Measurements from ENCODE around the gene CHD2. TPM values are rescaled to one million over a fixed set of nuclear protein-coding genes. Genes with fewer than 3 reads are reported as not detected.

CHD2 gene
- total RNA-seq, 1 experiment from 2014 or later: 85.0 TPM

GRCh38 chr15:92889390-92890107, 10.6 kb upstream of the CHD2 start:
- Mint-ChIP-seq H3K27me3 (ENCODE audit: insufficient read depth, unreplicated experiment) (no peaks in the 10 kb centered on the region), H3K9me3 (ENCODE audit: unreplicated experiment) (no peaks in the 10 kb centered on the region), H3K36me3 (ENCODE audit: insufficient read depth, unreplicated experiment) (peaks cover 92% of the 10 kb centered on the region), H3K4me1 (ENCODE audit: low read depth, unreplicated experiment) (no peaks in the 10 kb centered on the region), H3K27ac (ENCODE audit: unreplicated experiment) (no peak overlapping the region), H3K4me3 (ENCODE audit: unreplicated experiment) (no peak overlapping the region)
- no peaks in the 10 kb centered on the region for H3K36me3 ChIP-seq (ENCODE audit: control insufficient read depth, insufficient read depth, low read length)
- intact Hi-C loops (cut with micrococcal nuclease; ENCODE audit: unreplicated experiment): no loop called here
- POLR2A ChIA-PET: interaction anchor here (0.6 kb wide), 1 partner anchor 1935 kb away, joined by 3 read pairs; no protein-coding TSS in a partner anchor
- no peaks in the 10 kb centered on the region for H3K9me3 ChIP-seq
- peaks cover 23% of the 10 kb centered on the region for H3K4me1 ChIP-seq
- TF ChIP-seq CTCF (IDR thresholded peaks at IDR 0.05; ENCODE audit: insufficient read depth in 1 of 2, low read depth in 1 of 2, low read length in 1 of 2, severe bottlenecking in 1 of 2, unreplicated experiment in 1 of 2): no peak
- H3K27me3 ChIP-seq (replicated peaks; ENCODE audit: control insufficient read depth, insufficient read depth, low read length): no peaks in the 10 kb centered on the region
- H3K4me3 ChIP-seq (ENCODE audit: low read depth, low read length): no peak overlapping the region
- CTCF ChIA-PET: interaction anchor here (0.6 to 0.9 kb wide), 2 partner anchors 28 to 70 kb away, joined by 4 to 6 read pairs; no protein-coding TSS in a partner anchor
- DNase-seq: no peak
- BruUV-seq (replicated peaks): no TSS peak

GRCh38 chr15:92891533-92892200, 8.5 kb upstream of the CHD2 start:
- ChIA-PET CTCF (no interaction called here), POLR2A (interaction anchor here (0.5 kb wide), 1 partner anchor 12 kb away, joined by 3 read pairs; no protein-coding TSS in a partner anchor)
- no peaks in the 10 kb centered on the region; the same call in 1 of the 2 replicates for H3K36me3 ChIP-seq (ENCODE audit: control insufficient read depth, insufficient read depth, low read length)
- peaks cover 13% of the 10 kb centered on the region for H3K4me1 ChIP-seq
- Mint-ChIP-seq H3K4me1 (ENCODE audit: low read depth, unreplicated experiment) (peaks cover 7% of the 10 kb centered on the region), H3K27ac (ENCODE audit: unreplicated experiment) (no peak overlapping the region), H3K4me3 (ENCODE audit: unreplicated experiment) (no peak overlapping the region), H3K36me3 (ENCODE audit: insufficient read depth, unreplicated experiment) (peaks cover 89% of the 10 kb centered on the region), H3K27me3 (ENCODE audit: insufficient read depth, unreplicated experiment) (no peaks in the 10 kb centered on the region), H3K9me3 (ENCODE audit: unreplicated experiment) (no peaks in the 10 kb centered on the region)
- H3K9me3 ChIP-seq: no peaks in the 10 kb centered on the region
- H3K4me3 ChIP-seq (ENCODE audit: low read depth, low read length): no peak overlapping the region
- no peak for TF ChIP-seq CTCF (IDR thresholded peaks at IDR 0.05; ENCODE audit: insufficient read depth in 1 of 2, low read depth in 1 of 2, low read length in 1 of 2, severe bottlenecking in 1 of 2, unreplicated experiment in 1 of 2)
- intact Hi-C loops (cut with micrococcal nuclease; ENCODE audit: unreplicated experiment): no loop called here
- no TSS peak for BruUV-seq (replicated peaks)
- DNase-seq: no peak
- H3K27me3 ChIP-seq (replicated peaks; ENCODE audit: control insufficient read depth, insufficient read depth, low read length): no peaks in the 10 kb centered on the region

- no peaks in the 10 kb centered on the region for H3K9me3 Mint-ChIP-seq (ENCODE audit: unreplicated experiment)
- intact Hi-C loops (cut with micrococcal nuclease; ENCODE audit: unreplicated experiment): no loop called here
- H3K9me3 ChIP-seq: no peaks in the 10 kb centered on the region
- H3K4me3 ChIP-seq (ENCODE audit: low read depth, low read length): no peak overlapping the region
- no peak for DNase-seq
- no peaks in the 10 kb centered on the region; the same call in 1 of the 2 replicates for H3K36me3 ChIP-seq (ENCODE audit: control insufficient read depth, insufficient read depth, low read length)
- peaks cover 7% of the 10 kb centered on the region for H3K4me1 Mint-ChIP-seq (ENCODE audit: low read depth, unreplicated experiment)
- ChIA-PET CTCF (no interaction called here), POLR2A (interaction anchor here (0.5 kb wide), 1 partner anchor 12 kb away, joined by 3 read pairs; no protein-coding TSS in a partner anchor)
- H3K4me1 ChIP-seq: peaks cover 8% of the 10 kb centered on the region
- H3K4me3 Mint-ChIP-seq (ENCODE audit: unreplicated experiment): no peak overlapping the region
- BruUV-seq (replicated peaks): no TSS peak
- H3K27ac Mint-ChIP-seq (ENCODE audit: unreplicated experiment): no peak overlapping the region
- no peaks in the 10 kb centered on the region for H3K27me3 ChIP-seq (replicated peaks; ENCODE audit: control insufficient read depth, insufficient read depth, low read length)
- TF ChIP-seq CTCF (IDR thresholded peaks at IDR 0.05; ENCODE audit: insufficient read depth in 1 of 2, low read depth in 1 of 2, low read length in 1 of 2, severe bottlenecking in 1 of 2, unreplicated experiment in 1 of 2): no peak
- H3K36me3 Mint-ChIP-seq (ENCODE audit: insufficient read depth, unreplicated experiment): peaks cover 89% of the 10 kb centered on the region
- H3K27me3 Mint-ChIP-seq (ENCODE audit: insufficient read depth, unreplicated experiment): no peaks in the 10 kb centered on the region
These were observed 7.9 kb upstream of the CHD2 start for GRCh38 chr15:92892201-92892555.

Measured in Caco-2 (cell line).